ENCODE results near the gene ATP9B.

DNA sequence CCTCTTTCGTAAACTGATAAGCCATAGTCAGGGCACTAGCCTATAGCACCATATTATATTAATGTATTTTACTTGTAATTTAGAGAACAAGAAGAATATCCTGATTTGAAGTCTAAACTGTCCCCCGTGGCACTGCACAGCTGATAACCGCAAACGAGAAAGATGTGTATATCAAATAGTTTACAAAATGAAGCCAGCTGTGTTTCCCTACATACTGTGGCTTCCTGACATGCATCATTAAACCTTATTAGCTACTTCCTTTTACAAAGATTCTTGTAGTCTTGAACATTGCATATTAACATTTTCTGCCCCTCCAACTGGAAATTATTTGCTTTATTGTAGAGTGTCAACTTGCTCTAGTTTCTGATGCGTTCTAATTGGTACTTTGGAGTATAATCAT, 173.1 kb downstream of the ATP9B start:
- TF ChIP-seq POLR2AphosphoS5 (IDR thresholded peaks at IDR 0.05; ENCODE audit: low read depth, low read length) (no peak), SIN3A (IDR thresholded peaks at IDR 0.05; ENCODE audit: borderline replicate concordance, insufficient read depth, low read length) (no peak), TAF1 (IDR thresholded peaks at IDR 0.05; ENCODE audit: borderline replicate concordance, insufficient read depth, low read length) (no peak), FOXP2 (optimal IDR thresholded peaks at IDR 0.05; ENCODE audit: borderline replicate concordance, extremely low read depth, extremely low read length, insufficient read depth) (no peak)
- TF ChIP-seq, protein P1, sequence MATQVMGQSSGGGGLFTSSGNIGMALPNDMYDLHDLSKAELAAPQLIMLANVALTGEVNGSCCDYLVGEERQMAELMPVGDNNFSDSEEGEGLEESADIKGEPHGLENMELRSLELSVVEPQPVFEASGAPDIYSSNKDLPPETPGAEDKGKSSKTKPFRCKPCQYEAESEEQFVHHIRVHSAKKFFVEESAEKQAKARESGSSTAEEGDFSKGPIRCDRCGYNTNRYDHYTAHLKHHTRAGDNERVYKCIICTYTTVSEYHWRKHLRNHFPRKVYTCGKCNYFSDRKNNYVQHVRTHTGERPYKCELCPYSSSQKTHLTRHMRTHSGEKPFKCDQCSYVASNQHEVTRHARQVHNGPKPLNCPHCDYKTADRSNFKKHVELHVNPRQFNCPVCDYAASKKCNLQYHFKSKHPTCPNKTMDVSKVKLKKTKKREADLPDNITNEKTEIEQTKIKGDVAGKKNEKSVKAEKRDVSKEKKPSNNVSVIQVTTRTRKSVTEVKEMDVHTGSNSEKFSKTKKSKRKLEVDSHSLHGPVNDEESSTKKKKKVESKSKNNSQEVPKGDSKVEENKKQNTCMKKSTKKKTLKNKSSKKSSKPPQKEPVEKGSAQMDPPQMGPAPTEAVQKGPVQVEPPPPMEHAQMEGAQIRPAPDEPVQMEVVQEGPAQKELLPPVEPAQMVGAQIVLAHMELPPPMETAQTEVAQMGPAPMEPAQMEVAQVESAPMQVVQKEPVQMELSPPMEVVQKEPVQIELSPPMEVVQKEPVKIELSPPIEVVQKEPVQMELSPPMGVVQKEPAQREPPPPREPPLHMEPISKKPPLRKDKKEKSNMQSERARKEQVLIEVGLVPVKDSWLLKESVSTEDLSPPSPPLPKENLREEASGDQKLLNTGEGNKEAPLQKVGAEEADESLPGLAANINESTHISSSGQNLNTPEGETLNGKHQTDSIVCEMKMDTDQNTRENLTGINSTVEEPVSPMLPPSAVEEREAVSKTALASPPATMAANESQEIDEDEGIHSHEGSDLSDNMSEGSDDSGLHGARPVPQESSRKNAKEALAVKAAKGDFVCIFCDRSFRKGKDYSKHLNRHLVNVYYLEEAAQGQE (IDR thresholded peaks at IDR 0.05; ENCODE audit: insufficient read depth in 1 of 2, low read depth in 2 of 2, low read length in 2 of 2): no peak
